GM12878 (cell line): ENCODE results near the gene SH2D2A. TPM values are rescaled to one million over a fixed set of nuclear protein-coding genes. Genes with fewer than 3 reads are reported as not detected.
A peak's percentile ranks its signal among the peaks of the same experiment; 100 is the strongest.

Experiments
- ATF7 ChIP-seq: fragments of 450-650 bp; IDR thresholded peaks from 2 replicates; pipeline ENCODE4 v1.6.1; 2016; ENCODE audit warnings: low read depth, mild to moderate bottlenecking
- BCL11A ChIP-seq: IDR thresholded peaks from 2 replicates; pipeline ENCODE4 v1.6.1; 2011; ENCODE audit warnings: low read depth, low read length
- CBX5 ChIP-seq: sonication (generic); IDR thresholded peaks from 2 replicates; pipeline ENCODE4 v1.6.1; 2016; ENCODE audit warnings: low read depth, moderate library complexity, mild to moderate bottlenecking, inconsistent platforms
- CREB1 ChIP-seq: IDR thresholded peaks from 2 replicates; pipeline ENCODE4 v1.6.1; 2012; ENCODE audit warnings: low read depth, mild to moderate bottlenecking, inconsistent platforms
- CTCF ChIP-seq, 3 experiments: IDR thresholded peaks in 2 of 3; conservative IDR thresholded peaks in 1 of 3; 2 replicates each; pipeline ENCODE4 v1.5.1; 2011; ENCODE audit warnings: low read depth in 3 of 3, low read length in 3 of 3, mild to moderate bottlenecking in 3 of 3, control low read depth in 2 of 3, moderate library complexity in 2 of 3, inconsistent platforms in 1 of 3, mixed read lengths in 1 of 3; ENCODE audit not compliant: control insufficient read depth in 2 of 3, insufficient read depth in 1 of 3; ENCODE audit errors: extremely low read depth in 1 of 3
- GATAD2B ChIP-seq: fragments of 450-650 bp; conservative IDR thresholded peaks from 2 replicates; pipeline ENCODE4 v1.6.1; 2017; ENCODE audit warnings: low read depth, mild to moderate bottlenecking, moderate library complexity
- HDGF ChIP-seq: fragments of 450-650 bp; IDR thresholded peaks from 2 replicates; pipeline ENCODE4 v1.6.1; 2016; ENCODE audit warnings: antibody characterized with exemption
- IKZF2 ChIP-seq, 2 experiments: fragments of 450-650 bp; IDR thresholded peaks; 2 replicates each; pipeline ENCODE4 v1.6.1; 2017; ENCODE audit warnings: mild to moderate bottlenecking in 2 of 2, moderate library complexity in 2 of 2
- MTA3 ChIP-seq: IDR thresholded peaks from 2 replicates; pipeline ENCODE4 v1.6.1; 2012; ENCODE audit warnings: low read length, inconsistent platforms, borderline replicate concordance
- NFXL1 ChIP-seq: fragments of 450-650 bp; IDR thresholded peaks from 2 replicates; pipeline ENCODE4 v1.6.1; 2017; ENCODE audit warnings: antibody characterized with exemption, mild to moderate bottlenecking, borderline replicate concordance
- NR2F1 ChIP-seq: fragments of 450-650 bp; conservative IDR thresholded peaks from 2 replicates; pipeline ENCODE4 v1.6.1; 2017; ENCODE audit warnings: mild to moderate bottlenecking
- POLR2AphosphoS5 ChIP-seq: IDR thresholded peaks from 2 replicates; pipeline ENCODE4 v1.6.1; 2011; ENCODE audit warnings: mild to moderate bottlenecking, low read length, inconsistent platforms
- RBBP5 ChIP-seq: fragments of 200-600 bp; sonication (generic); conservative IDR thresholded peaks from 2 replicates; pipeline ENCODE4 v1.6.1; 2016
- SRF ChIP-seq, 2 experiments: IDR thresholded peaks; 2 replicates each; pipeline ENCODE4 v1.6.1; 2011; ENCODE audit warnings: low read depth in 2 of 2, low read length in 2 of 2, mild to moderate bottlenecking in 1 of 2, moderate library complexity in 1 of 2
- SUPT20H ChIP-seq: IDR thresholded peaks from 2 replicates; pipeline ENCODE4 v1.6.1; 2011; ENCODE audit warnings: low read depth, mild to moderate bottlenecking, low read length, moderate library complexity, borderline replicate concordance; ENCODE audit not compliant: control insufficient read depth
- TARDBP ChIP-seq: IDR thresholded peaks from 2 replicates; pipeline ENCODE4 v1.6.1; 2016; ENCODE audit warnings: borderline replicate concordance
- TCF3 ChIP-seq: IDR thresholded peaks from 2 replicates; pipeline ENCODE4 v1.6.1; 2012; ENCODE audit warnings: low read depth, mild to moderate bottlenecking, low read length, borderline replicate concordance; ENCODE audit not compliant: insufficient read depth
- ZBTB11 ChIP-seq: fragments of 450-650 bp; formaldehyde crosslinking; IDR thresholded peaks from 2 replicates; pipeline ENCODE4 v1.5.0; 2022; ENCODE audit warnings: mild to moderate bottlenecking, missing genetic modification characterization
- polyA plus RNA-seq, 11 experiments: library from polyadenylated mRNA; depleted of rRNA in 4 of 11; unstranded in 6 of 11; stranded (reverse) in 5 of 11; fragments of >200 nt; fragmentation: Nextera tagmentation in 4 of 11; fragmentation: Illumina TruSeq in 1 of 11; extraction: Ambion mirVana in 4 of 11; extraction: Trizol in 1 of 11; gene quantifications; 1 replicate in 1 of 11; 2 replicates in 10 of 11; pipeline versions ENCODE4 v1.2.1 to v1.2.3, GENCODE V29; 2011 to 2016; ENCODE audit warnings: inconsistent platforms in 2 of 11, missing spikeins in 2 of 11, low read depth in 1 of 11
- total RNA-seq, 4 experiments: library from RNA; depleted of rRNA in 3 of 4; stranded (reverse); fragments of >200 nt in 3 of 4; fragmentation: Illumina TruSeq in 1 of 4; extraction: Trizol in 1 of 4; gene quantifications; 2 replicates each; pipeline versions ENCODE4 v1.2.1 to v1.2.3, GENCODE V29; 2013 to 2021
- TF ChIP-seq, protein P1 (sequence below): fragments of 150-350 bp; IDR thresholded peaks from 2 replicates; pipeline ENCODE4 v1.6.1; 2014; ENCODE audit warnings: mild to moderate bottlenecking, low read depth, low read length
- TF ChIP-seq, protein P2 (sequence below): IDR thresholded peaks from 2 replicates; pipeline ENCODE4 v1.6.1; 2011; ENCODE audit warnings: low read depth, low read length, improper control_type of control experiment, borderline replicate concordance

The SH2D2A gene
- total and polyA plus RNA-seq, 10 of the 15 experiments (the other 5 are each of a cell fraction or from before 2014, with no cell fraction given): 0.72 to 15.9 (median 7.0) TPM

- TF ChIP-seq SUPT20H: no peak
- TF ChIP-seq ATF7: 0 out of 2 replicates have a peak, but pooled peaks have one; percentile 39
- TF ChIP-seq ZBTB11: no peak
- no peak for TF ChIP-seq CBX5
- TF ChIP-seq BCL11A: peak; percentile 61
- peak; percentile 71; the same call in 1 of the 2 replicates for TF ChIP-seq GATAD2B
- no peak for TF ChIP-seq NFXL1
- peak; percentile 90 for TF ChIP-seq TCF3
- peak; percentile 72 for TF ChIP-seq CREB1
- TF ChIP-seq, protein P1, sequence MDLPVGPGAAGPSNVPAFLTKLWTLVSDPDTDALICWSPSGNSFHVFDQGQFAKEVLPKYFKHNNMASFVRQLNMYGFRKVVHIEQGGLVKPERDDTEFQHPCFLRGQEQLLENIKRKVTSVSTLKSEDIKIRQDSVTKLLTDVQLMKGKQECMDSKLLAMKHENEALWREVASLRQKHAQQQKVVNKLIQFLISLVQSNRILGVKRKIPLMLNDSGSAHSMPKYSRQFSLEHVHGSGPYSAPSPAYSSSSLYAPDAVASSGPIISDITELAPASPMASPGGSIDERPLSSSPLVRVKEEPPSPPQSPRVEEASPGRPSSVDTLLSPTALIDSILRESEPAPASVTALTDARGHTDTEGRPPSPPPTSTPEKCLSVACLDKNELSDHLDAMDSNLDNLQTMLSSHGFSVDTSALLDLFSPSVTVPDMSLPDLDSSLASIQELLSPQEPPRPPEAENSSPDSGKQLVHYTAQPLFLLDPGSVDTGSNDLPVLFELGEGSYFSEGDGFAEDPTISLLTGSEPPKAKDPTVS: no peak
- peak; percentile 94 to 95 for TF ChIP-seq IKZF2 (IDR thresholded peaks at IDR 0.05)
- TF ChIP-seq RBBP5: no peak
- TF ChIP-seq, protein P2, sequence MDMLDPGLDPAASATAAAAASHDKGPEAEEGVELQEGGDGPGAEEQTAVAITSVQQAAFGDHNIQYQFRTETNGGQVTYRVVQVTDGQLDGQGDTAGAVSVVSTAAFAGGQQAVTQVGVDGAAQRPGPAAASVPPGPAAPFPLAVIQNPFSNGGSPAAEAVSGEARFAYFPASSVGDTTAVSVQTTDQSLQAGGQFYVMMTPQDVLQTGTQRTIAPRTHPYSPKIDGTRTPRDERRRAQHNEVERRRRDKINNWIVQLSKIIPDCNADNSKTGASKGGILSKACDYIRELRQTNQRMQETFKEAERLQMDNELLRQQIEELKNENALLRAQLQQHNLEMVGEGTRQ: no peak
- TF ChIP-seq MTA3: no peak
- no peak for TF ChIP-seq POLR2AphosphoS5
- 0 out of 4 replicates have a peak, but pooled peaks of 1 of the 2 experiments have one; percentile 41 for TF ChIP-seq SRF (IDR thresholded peaks at IDR 0.05; ENCODE audit: low read depth in 2 of 2, low read length in 2 of 2)
- 0 out of 2 replicates have a peak, but pooled peaks have one; percentile 21 for TF ChIP-seq HDGF
- no peak for TF ChIP-seq NR2F1
- 0 out of 6 replicates have a peak, but pooled peaks of 1 of the 3 experiments have one; percentile 5 for TF ChIP-seq CTCF (IDR thresholded peaks at IDR 0.05 in 2 of 3, conservative IDR thresholded peaks at IDR 0.05 in 1 of 3; ENCODE audit: control insufficient read depth in 2 of 3, extremely low read depth in 1 of 3, insufficient read depth in 1 of 3, low read depth in 3 of 3, low read length in 3 of 3)
- peak; percentile 67; the same call in 1 of the 2 replicates for TF ChIP-seq TARDBP
Observed at GRCh38 chr1:156836041-156836654, 19.5 kb upstream of the SH2D2A start (continued).
